Measurements from ENCODE around the gene KAZN. TPM values are rescaled to one million over a fixed set of nuclear protein-coding genes. Genes with fewer than 3 reads are reported as not detected.

KAZN gene
- polyA plus RNA-seq, 1 experiment: 5.5 TPM

DNA sequence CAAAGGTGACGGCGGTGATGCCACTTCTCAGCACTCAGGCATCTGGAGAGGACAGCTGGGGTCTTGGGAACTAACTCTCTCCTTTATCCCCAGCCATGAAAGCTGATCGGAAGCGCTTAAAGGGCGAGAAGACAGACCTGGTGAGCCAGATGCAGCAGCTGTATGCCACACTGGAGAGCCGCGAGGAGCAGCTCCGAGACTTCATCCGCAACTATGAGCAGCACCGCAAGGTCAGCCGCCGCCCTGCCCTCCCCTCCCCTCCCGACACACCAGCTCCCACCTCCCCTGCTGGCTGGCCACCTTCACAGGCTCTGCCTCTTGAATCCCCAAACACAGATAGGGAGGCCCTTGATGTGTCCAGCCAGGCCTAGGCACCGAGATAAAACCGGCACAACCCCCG is 436.2 kb downstream of the KAZN start:
- Histone ChIP-seq H3K36me3 (ENCODE audit: control insufficient read depth, insufficient read depth, low read length) (peaks cover 1% of the 10 kb centered on the region), H3K27me3 (ENCODE audit: control insufficient read depth, insufficient read depth, low read length) (no peaks in the 10 kb centered on the region), H3K4me3 (ENCODE audit: low read depth, low read length) (no peak overlapping the region)
- no peak for TF ChIP-seq CTCF (IDR thresholded peaks at IDR 0.05; ENCODE audit: insufficient read depth, low read depth, low read length)
- DNase-seq (ENCODE audit: low read depth): no peak
- ChIA-PET POLR2A (no interaction called here), CTCF (interaction anchor here (1.2 to 1.7 kb wide), 3 partner anchors 13 to 256 kb away, joined by 3 to 4 read pairs (median 4); no protein-coding TSS in a partner anchor)

GRCh38 chr1:15035236-15035635 is 436.8 kb downstream of the KAZN start:
- H3K27me3 ChIP-seq (ENCODE audit: control insufficient read depth, insufficient read depth, low read length): no peaks in the 10 kb centered on the region
- peaks cover 1% of the 10 kb centered on the region for H3K36me3 ChIP-seq (ENCODE audit: control insufficient read depth, insufficient read depth, low read length)
- no peak for DNase-seq (ENCODE audit: low read depth)
- POLR2A ChIA-PET: no interaction called here
- CTCF ChIA-PET: interaction anchor here (1.2 to 1.7 kb wide), 3 partner anchors 8 to 65 kb away, joined by 3 to 5 read pairs (median 4); no protein-coding TSS in a partner anchor
- H3K4me3 ChIP-seq (ENCODE audit: low read depth, low read length): no peak overlapping the region
- no peak for TF ChIP-seq CTCF (IDR thresholded peaks at IDR 0.05; ENCODE audit: insufficient read depth, low read depth, low read length)

GRCh38 chr1:15036101-15036500 is 437.6 kb downstream of the KAZN start:
- H3K4me3 ChIP-seq (ENCODE audit: low read depth, low read length): no peak overlapping the region
- ChIA-PET POLR2A (no interaction called here), CTCF (interaction anchor here (1.5 to 1.7 kb wide), 2 partner anchors 9 to 64 kb away, joined by 4 to 5 read pairs; no protein-coding TSS in a partner anchor)
- H3K36me3 ChIP-seq (ENCODE audit: control insufficient read depth, insufficient read depth, low read length): peaks cover 1% of the 10 kb centered on the region
- TF ChIP-seq CTCF (IDR thresholded peaks at IDR 0.05; ENCODE audit: insufficient read depth, low read depth, low read length): no peak
- H3K27me3 ChIP-seq (ENCODE audit: control insufficient read depth, insufficient read depth, low read length): no peaks in the 10 kb centered on the region
- DNase-seq (ENCODE audit: low read depth): no peak

- no peak for DNase-seq (ENCODE audit: low read depth)
- Histone ChIP-seq H3K36me3 (ENCODE audit: control insufficient read depth, insufficient read depth, low read length) (peaks cover 1% of the 10 kb centered on the region), H3K4me3 (ENCODE audit: low read depth, low read length) (no peak overlapping the region), H3K27me3 (ENCODE audit: control insufficient read depth, insufficient read depth, low read length) (no peaks in the 10 kb centered on the region)
- POLR2A ChIA-PET: no interaction called here
- peak; percentile 43 for TF ChIP-seq CTCF (IDR thresholded peaks at IDR 0.05; ENCODE audit: insufficient read depth, low read depth, low read length)
- CTCF ChIA-PET: interaction anchor here (0.6 kb wide), 1 partner anchor 852 kb away, joined by 3 read pairs; no protein-coding TSS in a partner anchor
Measured at GRCh38 chr1:15038232-15039016, 439.9 kb downstream of the KAZN start.

GRCh38 chr1:15039017-15039648 is 440.6 kb downstream of the KAZN start:
- TF ChIP-seq CTCF (IDR thresholded peaks at IDR 0.05; ENCODE audit: insufficient read depth, low read depth, low read length): no peak
- H3K4me3 ChIP-seq (ENCODE audit: low read depth, low read length): no peak overlapping the region
- ChIA-PET CTCF (no interaction called here), POLR2A (no interaction called here)
- DNase-seq (ENCODE audit: low read depth): no peak
- H3K36me3 ChIP-seq (ENCODE audit: control insufficient read depth, insufficient read depth, low read length): peaks cover 1% of the 10 kb centered on the region
- no peaks in the 10 kb centered on the region for H3K27me3 ChIP-seq (ENCODE audit: control insufficient read depth, insufficient read depth, low read length)

All from BJ (cell line).